GM18870 (cell line): ENCODE results near the gene FAM3C.

Experiments
- ATAC-seq: cut with Tn5 transposase; IDR thresholded peaks from one replicate; pipeline ENCODE4 v1.9.1; 2021; ENCODE audit warnings: moderate library complexity; ENCODE audit not compliant: unreplicated experiment

Gene FAM3C

GRCh38 chr7:121303422-121304101 is 92.5 kb downstream of the FAM3C start:
- no peak for ATAC-seq

GRCh38 chr7:121302214-121302745 is 93.8 kb downstream of the FAM3C start:
- ATAC-seq: peak; percentile 94

GRCh38 chr7:121301446-121302213 is 94.5 kb downstream of the FAM3C start:
- ATAC-seq: no peak

- no peak for ATAC-seq
These were observed 95.3 kb downstream of the FAM3C start for GRCh38 chr7:121300685-121301420.
